Endothelial cell of umbilical vein (primary cell): ENCODE measurements around the gene CWF19L2. TPM values are rescaled to one million over a fixed set of nuclear protein-coding genes. Genes with fewer than 3 reads are reported as not detected.

Experiments used
- BruUV-seq: library from RNA; stranded (reverse); fragments of 400-500 nt; replicated peaks from 2 replicates; lab custom pipeline; 2021; lab: Mats Ljungman, UMichigan
- CTCF ChIA-PET: fragments of 300-600, 350-600 bp; sonication (Branson Sonifier 250); formaldehyde crosslinking; loops from one replicate; lab custom pipeline; 2021; ENCODE audit warnings: antibody characterized with exemption, inconsistent platforms; lab: Charles Lee
- POLR2A ChIA-PET: fragments of 300-600, 350-600 bp; sonication (Branson Sonifier 250); formaldehyde crosslinking; loops from one replicate; lab custom pipeline; 2021; ENCODE audit warnings: antibody characterized with exemption, inconsistent platforms; lab: Charles Lee
- DNase-seq: peaks from one replicate; pipeline ENCODE4 v3.0.0-alpha.2; 2011; ENCODE audit warnings: low read depth, low spot score
- FAIRE-seq: peaks from 2 replicates; lab custom pipeline; 2011; peaks lifted over from hg19 to GRCh38; lab: Jason Lieb, UNC
- H2AFZ ChIP-seq: 2 replicates; pipeline ENCODE4 v1.6.0; 2012; ENCODE audit warnings: low read depth, low read length, control low read depth, inconsistent platforms
- H3K27ac ChIP-seq: 2 replicates; pipeline ENCODE4 v1.5.1; 2011; ENCODE audit warnings: low read depth, mild to moderate bottlenecking, control low read depth, low read length, moderate library complexity; ENCODE audit not compliant: insufficient read depth
- H3K27me3 ChIP-seq, 2 experiments: 2 replicates each; pipeline versions ENCODE4 v1.6.0 to v1.6.1; 2011; ENCODE audit warnings: low read length in 2 of 2, mixed read lengths in 1 of 2; ENCODE audit not compliant: control insufficient read depth in 2 of 2, insufficient read depth in 2 of 2
- H3K36me3 ChIP-seq, 2 experiments: 2 replicates in 1 of 2; 3 replicates in 1 of 2; pipeline ENCODE4 v1.5.1; 2011; ENCODE audit warnings: low read length in 2 of 2, mild to moderate bottlenecking in 1 of 2, moderate library complexity in 1 of 2; ENCODE audit not compliant: control insufficient read depth in 2 of 2, insufficient read depth in 2 of 2; ENCODE audit errors: extremely low read depth in 1 of 2
- H3K4me1 ChIP-seq: 3 replicates; pipeline ENCODE4 v1.5.1; 2011; ENCODE audit warnings: mild to moderate bottlenecking, low read length; ENCODE audit not compliant: control insufficient read depth, insufficient read depth; ENCODE audit errors: extremely low read depth
- H3K4me2 ChIP-seq: 2 replicates; pipeline ENCODE4 v1.6.1; 2011; ENCODE audit warnings: low read length, control low read depth, mixed read lengths; ENCODE audit not compliant: insufficient read depth
- H3K4me3 ChIP-seq, 3 experiments: fragments of 200-600 bp in 1 of 3; sonication (generic), shearing (Covaris generic) in 1 of 3; replicated peaks in 1 of 3; 2 replicates each; pipeline ENCODE4 v1.5.1; 2011 to 2016; ENCODE audit warnings: control low read depth in 3 of 3, low read length in 3 of 3, mild to moderate bottlenecking in 2 of 3, inconsistent platforms in 1 of 3, low read depth in 1 of 3, moderate library complexity in 1 of 3; ENCODE audit not compliant: insufficient read depth in 1 of 3
- H3K79me2 ChIP-seq: 2 replicates; pipeline ENCODE4 v1.6.0; 2012; ENCODE audit warnings: low read length, inconsistent platforms; ENCODE audit not compliant: control insufficient read depth, insufficient read depth
- H3K9ac ChIP-seq: replicated peaks from 2 replicates; pipeline ENCODE3; 2011; ENCODE audit warnings: low read length, control low read depth; ENCODE audit not compliant: insufficient read depth; ENCODE audit errors: extremely low read depth
- H3K9me1 ChIP-seq: replicated peaks from 3 replicates; pipeline ENCODE4 v1.6.0; 2011; ENCODE audit warnings: mild to moderate bottlenecking, low read length; ENCODE audit not compliant: control insufficient read depth, insufficient read depth; ENCODE audit errors: extremely low read depth
- H3K9me3 ChIP-seq: replicated peaks from 2 replicates; pipeline ENCODE4 v1.5.1; 2012; ENCODE audit warnings: low read length, inconsistent platforms; ENCODE audit not compliant: control insufficient read depth, insufficient read depth
- H4K20me1 ChIP-seq: replicated peaks from 2 replicates; pipeline ENCODE3; 2011; ENCODE audit warnings: mild to moderate bottlenecking, low read length; ENCODE audit not compliant: control insufficient read depth, insufficient read depth; ENCODE audit errors: extremely low read depth
- FOS ChIP-seq: IDR thresholded peaks from 2 replicates; pipeline ENCODE4 v1.6.1; 2011; ENCODE audit warnings: mild to moderate bottlenecking, low read length, moderate library complexity, borderline replicate concordance; ENCODE audit not compliant: insufficient read depth
- GATA2 ChIP-seq: IDR thresholded peaks from 2 replicates; pipeline ENCODE4 v1.7.0; 2011; ENCODE audit warnings: low read depth, mild to moderate bottlenecking, moderate library complexity, mixed read lengths, low read length; ENCODE audit not compliant: insufficient read length, insufficient read depth
- JUN ChIP-seq: IDR thresholded peaks from 2 replicates; pipeline ENCODE4 v1.6.1; 2011; ENCODE audit warnings: borderline replicate concordance, low read depth; ENCODE audit not compliant: insufficient read length, insufficient read depth
- POLR2A ChIP-seq: IDR thresholded peaks from 2 replicates; pipeline ENCODE4 v1.6.1; 2012; ENCODE audit warnings: low read depth, mild to moderate bottlenecking, control low read depth, low read length
- POLR2AphosphoS5 ChIP-seq: IDR thresholded peaks from 2 replicates; pipeline ENCODE4 v1.6.1; 2012; ENCODE audit warnings: low read depth, mild to moderate bottlenecking, control low read depth, low read length, moderate library complexity; ENCODE audit not compliant: insufficient read depth
- dilution Hi-C: fragments of 300-500 bp; cut with MboI; formaldehyde crosslinking; loops from one replicate; pipeline ENCODE4 v1.15.0; 2019; ENCODE audit warnings: low sequenced_read_pairs; ENCODE audit not compliant: extremely low pct_ligation_motif_present
- intact Hi-C: fragments of 100-400 bp; cut with micrococcal nuclease; formaldehyde crosslinking; loops from one replicate; pipeline ENCODE4 v1.10.0; 2022
- polyA plus RNA-seq, 4 experiments: library from polyadenylated mRNA; depleted of rRNA in 3 of 4; stranded (reverse) in 3 of 4; unstranded in 1 of 4; fragments of >200 nt; gene quantifications; 2 replicates each; pipeline versions ENCODE4 v1.2.1 to v1.2.3, GENCODE V29; 2011 to 2012; ENCODE audit warnings: missing spikeins in 1 of 4
- total RNA-seq: library from RNA; stranded (reverse); gene quantifications from 2 replicates; pipeline ENCODE4 v1.2.3, GENCODE V29; 2021
- TF ChIP-seq, protein P1 (sequence below), 2 donors: IDR thresholded peaks; 1 replicate in 1 of 2; 2 replicates in 1 of 2; pipeline ENCODE4 v1.5.1; 2011; ENCODE audit warnings: low read length in 2 of 2, mild to moderate bottlenecking in 2 of 2, moderate library complexity in 2 of 2, control low read depth in 1 of 2, inconsistent platforms in 1 of 2, low read depth in 1 of 2; ENCODE audit not compliant: insufficient read depth in 1 of 2; ENCODE audit errors: extremely low read depth in 1 of 2
- TF ChIP-seq, protein P2 (sequence below): IDR thresholded peaks from 2 replicates; pipeline ENCODE4 v1.6.1; 2011; ENCODE audit not compliant: insufficient read depth, insufficient read length

Gene CWF19L2
- total and polyA plus RNA-seq, 2 donors (not counting 3 experiments of a cell fraction or from before 2014, with no cell fraction given), result 1.4 to 11.8 TPM

DNA sequence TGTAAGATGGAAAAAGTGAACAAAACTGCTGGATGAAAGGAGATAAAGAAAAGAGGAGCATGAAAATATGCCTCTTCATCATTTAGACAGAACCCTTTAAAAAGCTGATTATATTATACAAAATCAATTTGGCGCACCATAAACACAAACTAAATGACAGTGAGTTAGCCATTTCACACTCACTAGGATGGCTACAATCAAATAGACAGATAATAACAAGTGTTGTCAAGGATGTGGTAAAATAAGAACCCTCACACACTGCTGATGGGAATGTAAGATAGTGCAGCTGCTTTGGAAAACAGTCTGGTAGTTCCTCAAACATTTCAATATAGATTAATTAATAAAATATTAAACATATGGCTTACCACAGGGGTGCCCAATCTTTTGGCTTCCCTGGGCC lies 99.7 kb downstream of the CWF19L2 start:
- POLR2A ChIA-PET, result no interaction called here
- Histone ChIP-seq H2AFZ (no peak overlapping the region), H3K9ac (no peak overlapping the region), H3K36me3 (no peaks in the 10 kb centered on the region), H3K9me1 (no peaks in the 10 kb centered on the region), H3K4me3 (no peak overlapping the region), H3K79me2 (no peaks in the 10 kb centered on the region), H3K27ac (no peak overlapping the region), H3K9me3 (no peaks in the 10 kb centered on the region), H4K20me1 (no peaks in the 10 kb centered on the region), H3K27me3 (no peaks in the 10 kb centered on the region), H3K4me2 (no peak overlapping the region), H3K4me1 (no peaks in the 10 kb centered on the region)
- TF ChIP-seq, protein P1, sequence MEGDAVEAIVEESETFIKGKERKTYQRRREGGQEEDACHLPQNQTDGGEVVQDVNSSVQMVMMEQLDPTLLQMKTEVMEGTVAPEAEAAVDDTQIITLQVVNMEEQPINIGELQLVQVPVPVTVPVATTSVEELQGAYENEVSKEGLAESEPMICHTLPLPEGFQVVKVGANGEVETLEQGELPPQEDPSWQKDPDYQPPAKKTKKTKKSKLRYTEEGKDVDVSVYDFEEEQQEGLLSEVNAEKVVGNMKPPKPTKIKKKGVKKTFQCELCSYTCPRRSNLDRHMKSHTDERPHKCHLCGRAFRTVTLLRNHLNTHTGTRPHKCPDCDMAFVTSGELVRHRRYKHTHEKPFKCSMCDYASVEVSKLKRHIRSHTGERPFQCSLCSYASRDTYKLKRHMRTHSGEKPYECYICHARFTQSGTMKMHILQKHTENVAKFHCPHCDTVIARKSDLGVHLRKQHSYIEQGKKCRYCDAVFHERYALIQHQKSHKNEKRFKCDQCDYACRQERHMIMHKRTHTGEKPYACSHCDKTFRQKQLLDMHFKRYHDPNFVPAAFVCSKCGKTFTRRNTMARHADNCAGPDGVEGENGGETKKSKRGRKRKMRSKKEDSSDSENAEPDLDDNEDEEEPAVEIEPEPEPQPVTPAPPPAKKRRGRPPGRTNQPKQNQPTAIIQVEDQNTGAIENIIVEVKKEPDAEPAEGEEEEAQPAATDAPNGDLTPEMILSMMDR (IDR thresholded peaks at IDR 0.05; ENCODE audit: extremely low read depth in 1 of 2, insufficient read depth in 1 of 2, low read depth in 1 of 2, low read length in 2 of 2), result no peak
- no peak for TF ChIP-seq POLR2A
- TF ChIP-seq, protein P2, sequence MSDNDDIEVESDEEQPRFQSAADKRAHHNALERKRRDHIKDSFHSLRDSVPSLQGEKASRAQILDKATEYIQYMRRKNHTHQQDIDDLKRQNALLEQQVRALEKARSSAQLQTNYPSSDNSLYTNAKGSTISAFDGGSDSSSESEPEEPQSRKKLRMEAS, result no peak
- TF ChIP-seq FOS, result no peak
- no peak for TF ChIP-seq POLR2AphosphoS5
- TF ChIP-seq JUN, result no peak
- no peak for TF ChIP-seq GATA2
- DNase-seq (no peak), FAIRE-seq (no peak)
- dilution Hi-C loops, result no loop called here
- CTCF ChIA-PET, result interaction anchor here (0.6 kb wide), 1 partner anchor 71 kb away, joined by 3 read pairs; no protein-coding TSS in a partner anchor
- intact Hi-C loops, result no loop called here
- no TSS peak for BruUV-seq
